Measurements from ENCODE around the gene SRP14. TPM values are rescaled to one million over a fixed set of nuclear protein-coding genes. Genes with fewer than 3 reads are reported as not detected.

Gene SRP14
- total RNA-seq, 4 donors from 2014 or later: 327 to 576 (median 408) TPM

DNA sequence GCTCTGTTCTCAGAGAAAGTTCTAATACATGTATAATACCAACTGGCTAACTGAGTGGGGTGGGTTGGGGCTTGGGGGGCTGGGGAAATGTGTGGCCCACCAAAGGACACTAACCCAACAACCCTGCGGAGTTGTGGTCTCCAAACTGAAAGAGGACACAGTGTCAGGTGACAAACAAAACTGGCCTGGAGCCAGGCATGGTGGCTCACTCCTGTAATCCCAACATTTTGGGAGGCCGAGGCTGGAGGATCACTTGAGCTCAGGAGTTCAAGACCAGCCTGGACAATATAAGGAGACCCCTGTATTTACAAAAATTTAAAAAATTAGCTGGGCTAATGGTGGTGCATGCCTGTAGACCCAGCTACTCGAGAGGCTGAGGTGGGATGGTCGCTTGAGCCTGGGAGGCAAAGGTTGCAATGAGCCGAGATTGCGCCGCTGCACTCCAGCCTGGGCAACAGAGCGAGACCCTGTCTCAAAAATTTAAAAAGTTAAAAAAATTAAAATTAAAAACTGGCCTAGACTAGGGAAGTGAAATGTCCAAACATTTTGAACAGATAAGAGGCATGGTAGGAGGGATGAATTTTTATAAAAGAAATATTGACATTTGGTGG, 31.7 kb upstream of the SRP14 start:
- Histone ChIP-seq H3K27ac (peak overlapping the region; percentile 79 to 94 (median 88)), H3K27me3 (no peaks in the 10 kb centered on the region), H3K36me3 (no peaks in the 10 kb centered on the region), H3K4me1 (peaks cover 45 to 49% of the 10 kb centered on the region in 2 donors), H3K9me3 (no peaks in the 10 kb centered on the region), H3K4me3 (replicated peaks in 1 of 3) (no peak overlapping the region)
- TF ChIP-seq, protein P1, sequence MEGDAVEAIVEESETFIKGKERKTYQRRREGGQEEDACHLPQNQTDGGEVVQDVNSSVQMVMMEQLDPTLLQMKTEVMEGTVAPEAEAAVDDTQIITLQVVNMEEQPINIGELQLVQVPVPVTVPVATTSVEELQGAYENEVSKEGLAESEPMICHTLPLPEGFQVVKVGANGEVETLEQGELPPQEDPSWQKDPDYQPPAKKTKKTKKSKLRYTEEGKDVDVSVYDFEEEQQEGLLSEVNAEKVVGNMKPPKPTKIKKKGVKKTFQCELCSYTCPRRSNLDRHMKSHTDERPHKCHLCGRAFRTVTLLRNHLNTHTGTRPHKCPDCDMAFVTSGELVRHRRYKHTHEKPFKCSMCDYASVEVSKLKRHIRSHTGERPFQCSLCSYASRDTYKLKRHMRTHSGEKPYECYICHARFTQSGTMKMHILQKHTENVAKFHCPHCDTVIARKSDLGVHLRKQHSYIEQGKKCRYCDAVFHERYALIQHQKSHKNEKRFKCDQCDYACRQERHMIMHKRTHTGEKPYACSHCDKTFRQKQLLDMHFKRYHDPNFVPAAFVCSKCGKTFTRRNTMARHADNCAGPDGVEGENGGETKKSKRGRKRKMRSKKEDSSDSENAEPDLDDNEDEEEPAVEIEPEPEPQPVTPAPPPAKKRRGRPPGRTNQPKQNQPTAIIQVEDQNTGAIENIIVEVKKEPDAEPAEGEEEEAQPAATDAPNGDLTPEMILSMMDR (IDR thresholded peaks at IDR 0.05): no peak
- TF ChIP-seq POLR2A (IDR thresholded peaks at IDR 0.05): no peak
- intact Hi-C loops (cut with DNase I): no loop called here
- 96 to 98% methylated on average over 8 of the region's 8 CpGs for WGBS, 2 donors
- DNase-seq: no peak

- Histone ChIP-seq H3K4me1 (peaks cover 40 to 44% of the 10 kb centered on the region in 2 donors), H3K36me3 (no peaks in the 10 kb centered on the region), H3K4me3 (replicated peaks in 1 of 3) (no peak overlapping the region), H3K9me3 (no peaks in the 10 kb centered on the region), H3K27me3 (no peaks in the 10 kb centered on the region), H3K27ac (peak overlapping the region; percentile 79 to 94 (median 88))
- TF ChIP-seq, protein P1 (IDR thresholded peaks at IDR 0.05): no peak
- no peak for TF ChIP-seq POLR2A (IDR thresholded peaks at IDR 0.05)
- intact Hi-C loops (cut with DNase I): no loop called here
- 72 to 76% methylated on average over 5 of the region's 5 CpGs for WGBS, 2 donors
- no peak for DNase-seq
These were observed 31.2 kb upstream of the SRP14 start for GRCh38 chr15:40070166-40070557.

- Histone ChIP-seq H3K27me3 (no peaks in the 10 kb centered on the region), H3K9me3 (no peaks in the 10 kb centered on the region), H3K27ac (peak overlapping the region; percentile 79 to 94 (median 88)), H3K36me3 (no peaks in the 10 kb centered on the region), H3K4me1 (peaks cover 34 to 38% of the 10 kb centered on the region in 2 donors), H3K4me3 (replicated peaks in 1 of 3) (no peak overlapping the region)
- TF ChIP-seq, protein P1 (IDR thresholded peaks at IDR 0.05): peak in 1 of 6 experiments; percentile 23
- peak in 1 of 2 donors; percentile 76 for TF ChIP-seq POLR2A (IDR thresholded peaks at IDR 0.05)
- intact Hi-C loops (cut with DNase I): no loop called here
- DNase-seq: peak; percentile 100
- 31 to 44% methylated on average over 10 to 23 of the region's 32 CpGs for WGBS, 2 donors
These were observed 30.5 kb upstream of the SRP14 start for GRCh38 chr15:40069178-40070165.

DNA sequence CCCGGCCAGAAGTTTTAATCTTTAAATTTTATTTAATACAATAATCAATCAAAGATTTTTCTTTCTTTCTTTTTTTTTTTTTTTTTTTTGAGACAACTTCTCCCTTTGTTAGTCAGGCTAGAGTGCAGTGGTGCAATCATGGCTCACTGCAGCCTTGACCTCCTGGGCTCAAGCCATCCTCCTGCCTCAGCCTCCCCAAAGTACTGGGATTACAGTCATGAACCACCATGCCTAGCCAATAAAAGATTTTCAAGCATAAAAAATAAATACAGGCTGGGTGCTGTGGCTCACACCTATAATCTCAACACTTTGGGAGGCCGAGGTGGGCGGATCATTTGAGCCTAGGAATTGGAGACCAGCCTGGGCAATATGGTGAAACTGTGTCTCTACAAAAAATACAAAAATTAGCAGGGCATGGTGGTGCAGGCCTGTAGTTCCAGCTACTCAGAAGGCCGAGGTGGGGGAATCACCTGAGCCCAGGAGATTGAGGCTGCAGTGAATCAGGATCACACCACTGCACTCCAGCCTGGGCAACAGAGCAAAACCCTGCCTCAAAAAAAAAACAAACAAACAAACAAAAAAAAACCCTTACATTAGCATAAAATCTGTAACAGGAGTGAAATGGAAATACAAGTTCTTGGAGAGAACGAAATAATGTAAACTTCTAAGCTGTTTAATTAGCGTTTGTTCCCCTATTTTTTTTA, 29.1 kb upstream of the SRP14 start:
- H3K27ac ChIP-seq: peak overlapping the region; percentile 26 to 94 (median 89)
- peak in 1 of 2 donors; percentile 65 for DNase-seq

More for the DNA sequence above, 29.1 kb upstream of the SRP14 start:
- no peaks in the 10 kb centered on the region for H3K9me3 ChIP-seq
- TF ChIP-seq POLR2A (IDR thresholded peaks at IDR 0.05): no peak
- TF ChIP-seq, protein P1 (IDR thresholded peaks at IDR 0.05): no peak
- intact Hi-C loops (cut with DNase I): no loop called here
- no peak overlapping the region for H3K4me3 ChIP-seq (replicated peaks in 1 of 3)
- no peaks in the 10 kb centered on the region for H3K36me3 ChIP-seq
- WGBS, 2 donors: 72 to 75% methylated on average over 6 of the region's 6 CpGs
- H3K27me3 ChIP-seq: no peaks in the 10 kb centered on the region
- H3K4me1 ChIP-seq: peaks cover 47 to 49% of the 10 kb centered on the region in 2 donors
